A172 (cell line): ENCODE data around the gene EML2. TPM values are rescaled to one million over a fixed set of nuclear protein-coding genes. Genes with fewer than 3 reads are reported as not detected.

Experiments
- DNase-seq: peaks from one replicate; pipeline ENCODE4 v3.0.0-alpha.2; 2015; ENCODE audit warnings: low spot score
- total RNA-seq: library from RNA; depleted of rRNA; stranded (reverse); fragments of >200 nt; shearing (Covaris generic); gene quantifications from 2 replicates; pipeline ENCODE4 v1.2.3, GENCODE V29; 2014

EML2 gene
- total RNA-seq, 1 experiment from 2014 or later, result 4.4 TPM

GRCh38 chr19:45589768-45590167 is 49.4 kb downstream of the EML2 start:
- no peak for DNase-seq

- DNase-seq, result no peak
These were observed 51.3 kb downstream of the EML2 start for GRCh38 chr19:45587873-45588272.

- DNase-seq, result no peak
These were observed 54.0 kb downstream of the EML2 start for GRCh38 chr19:45585158-45585577.

GRCh38 chr19:45584332-45585157 is 54.7 kb downstream of the EML2 start, which contains the start of gene OPA3:
TSS of gene OPA3 (minus strand) at chr19:45584802. CDS start at chr19:45584764, 38 bp downstream.
- DNase-seq, result peak; percentile 95

- no peak for DNase-seq
These were observed 57.6 kb downstream of the EML2 start for GRCh38 chr19:45581576-45581975.

- no peak for DNase-seq
These were observed 60.3 kb downstream of the EML2 start for GRCh38 chr19:45578861-45579260.

GRCh38 chr19:45577111-45577905 is 61.9 kb downstream of the EML2 start:
- peak; percentile 81 for DNase-seq

- DNase-seq, result no peak
These were observed 62.5 kb downstream of the EML2 start for GRCh38 chr19:45576682-45577081.

GRCh38 chr19:45575216-45575615 is 64.0 kb downstream of the EML2 start:
- no peak for DNase-seq

GRCh38 chr19:45574526-45574925 is 64.7 kb downstream of the EML2 start:
- no peak for DNase-seq

GRCh38 chr19:45571457-45572220 is 67.6 kb downstream of the EML2 start:
- no peak for DNase-seq

- no peak for DNase-seq
These were observed 69.4 kb downstream of the EML2 start for GRCh38 chr19:45569619-45570421.

GRCh38 chr19:45568732-45569131 is 70.5 kb downstream of the EML2 start:
- DNase-seq, result peak; percentile 72

- no peak for DNase-seq
These were observed 71.6 kb downstream of the EML2 start for GRCh38 chr19:45567609-45568008.

GRCh38 chr19:45564131-45564780 is 74.9 kb downstream of the EML2 start:
- DNase-seq, result no peak

- no peak for DNase-seq
These were observed 78.5 kb downstream of the EML2 start for GRCh38 chr19:45560686-45561085.

GRCh38 chr19:45560038-45560437 is 79.2 kb downstream of the EML2 start:
- no peak for DNase-seq
